Breast epithelium (tissue), 3 donors: Measurements from ENCODE around the gene ZNF398.
A peak's percentile ranks its signal among the peaks of the same experiment; 100 is the strongest.

Experiments
- POLR2A ChIP-seq: fragments of 450-650 bp; IDR thresholded peaks from one replicate; pipeline ENCODE4 v1.6.1; 2016; ENCODE audit warnings: antibody characterized with exemption, mild to moderate bottlenecking, moderate library complexity
- POLR2AphosphoS5 ChIP-seq, 3 donors: sonication (generic); formaldehyde crosslinking; IDR thresholded peaks; one replicate each; pipeline ENCODE4 v1.6.1; 2017; ENCODE audit warnings: antibody characterized with exemption in 3 of 3
- TF ChIP-seq, protein P1 (sequence below), 3 donors: fragments of 450-650 bp; IDR thresholded peaks; one replicate each; pipeline ENCODE4 v1.5.1; 2016 to 2017; ENCODE audit warnings: antibody characterized with exemption in 3 of 3, mild to moderate bottlenecking in 3 of 3, moderate library complexity in 3 of 3

DNA sequence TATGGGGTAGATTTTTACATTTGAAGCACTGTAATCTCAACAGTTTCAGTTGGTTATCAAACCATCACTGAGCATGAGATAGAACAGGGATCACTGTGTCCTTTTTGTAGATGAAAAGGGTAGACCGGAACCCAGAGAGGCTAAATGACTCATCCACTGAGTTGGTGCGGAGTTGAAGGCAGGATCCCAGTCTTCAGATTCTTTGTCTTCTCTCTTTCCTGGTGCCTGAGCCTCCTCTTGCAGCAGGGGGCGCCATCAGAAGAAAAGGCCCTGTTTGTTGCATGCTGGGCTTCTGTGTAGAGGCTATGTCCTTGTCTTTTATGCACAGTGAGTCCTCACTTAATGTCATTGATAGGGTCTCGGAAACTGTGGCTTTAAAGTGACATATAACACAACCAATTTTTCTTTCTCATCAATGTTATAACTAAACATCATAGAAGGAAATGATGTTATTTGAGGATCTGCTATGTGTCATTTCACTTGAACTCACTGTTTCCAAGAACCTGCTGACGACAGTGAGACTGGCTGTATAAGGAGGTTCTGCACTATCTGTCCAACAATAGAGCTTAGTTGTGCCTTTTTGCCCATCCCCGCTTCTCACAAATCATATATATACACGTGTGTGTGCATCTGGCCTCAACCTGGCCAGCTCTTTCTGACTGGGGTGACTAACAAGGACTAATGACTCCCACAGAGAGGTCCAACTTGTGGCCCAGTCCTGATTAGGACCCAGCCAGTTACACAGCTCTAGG, 62.4 kb downstream of the ZNF398 start:
- TF ChIP-seq, protein P1, sequence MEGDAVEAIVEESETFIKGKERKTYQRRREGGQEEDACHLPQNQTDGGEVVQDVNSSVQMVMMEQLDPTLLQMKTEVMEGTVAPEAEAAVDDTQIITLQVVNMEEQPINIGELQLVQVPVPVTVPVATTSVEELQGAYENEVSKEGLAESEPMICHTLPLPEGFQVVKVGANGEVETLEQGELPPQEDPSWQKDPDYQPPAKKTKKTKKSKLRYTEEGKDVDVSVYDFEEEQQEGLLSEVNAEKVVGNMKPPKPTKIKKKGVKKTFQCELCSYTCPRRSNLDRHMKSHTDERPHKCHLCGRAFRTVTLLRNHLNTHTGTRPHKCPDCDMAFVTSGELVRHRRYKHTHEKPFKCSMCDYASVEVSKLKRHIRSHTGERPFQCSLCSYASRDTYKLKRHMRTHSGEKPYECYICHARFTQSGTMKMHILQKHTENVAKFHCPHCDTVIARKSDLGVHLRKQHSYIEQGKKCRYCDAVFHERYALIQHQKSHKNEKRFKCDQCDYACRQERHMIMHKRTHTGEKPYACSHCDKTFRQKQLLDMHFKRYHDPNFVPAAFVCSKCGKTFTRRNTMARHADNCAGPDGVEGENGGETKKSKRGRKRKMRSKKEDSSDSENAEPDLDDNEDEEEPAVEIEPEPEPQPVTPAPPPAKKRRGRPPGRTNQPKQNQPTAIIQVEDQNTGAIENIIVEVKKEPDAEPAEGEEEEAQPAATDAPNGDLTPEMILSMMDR (IDR thresholded peaks at IDR 0.05), result peak in 2 of 3 donors; percentile 16 to 25
- TF ChIP-seq POLR2A (no peak), POLR2AphosphoS5 (IDR thresholded peaks at IDR 0.05) (no peak)
